ENCODE data around the gene NFIC.
A peak's percentile ranks its signal among the peaks of the same experiment; 100 is the strongest.

The NFIC gene

GRCh38 chr19:3365836-3366752 lies at the start of gene NFIC:
Gene NFIC, plus strand, starts transcription at chr19:3366583. Its CDS starts 54 bp downstream, at chr19:3366637.
- H3K27ac Mint-ChIP-seq, result peak within 1 kb of the TSS; percentile 78
- H3K4me3 Mint-ChIP-seq, result peak within 1 kb of the TSS; percentile 73
- no peaks in the 10 kb centered on the region for H3K27me3 Mint-ChIP-seq
- peaks cover 24% of the 10 kb centered on the region for H3K36me3 Mint-ChIP-seq (ENCODE audit: low read depth)
- H3K4me1 Mint-ChIP-seq (ENCODE audit: low read depth), result peaks cover 79% of the 10 kb centered on the region
- no peaks in the 10 kb centered on the region for H3K9me3 Mint-ChIP-seq
- intact Hi-C loops (cut with micrococcal nuclease), result loop anchor here (5.0 kb wide), 1 partner anchor 66 kb away; no protein-coding TSS in a partner anchor

GRCh38 chr19:3316659-3317207 lies 49.6 kb upstream of the NFIC start:
- Mint-ChIP-seq H3K36me3 (ENCODE audit: low read depth) (no peaks in the 10 kb centered on the region), H3K27me3 (peaks cover 25% of the 10 kb centered on the region), H3K9me3 (no peaks in the 10 kb centered on the region), H3K4me3 (no peak overlapping the region), H3K4me1 (ENCODE audit: low read depth) (no peaks in the 10 kb centered on the region), H3K27ac (no peak overlapping the region)
- intact Hi-C loops (cut with micrococcal nuclease), result no loop called here

- no peaks in the 10 kb centered on the region for H3K4me1 Mint-ChIP-seq (ENCODE audit: low read depth)
- H3K27me3 Mint-ChIP-seq, result peaks cover 26% of the 10 kb centered on the region
- H3K36me3 Mint-ChIP-seq (ENCODE audit: low read depth), result no peaks in the 10 kb centered on the region
- no peaks in the 10 kb centered on the region for H3K9me3 Mint-ChIP-seq
- intact Hi-C loops (cut with micrococcal nuclease), result no loop called here
- no peak overlapping the region for H3K4me3 Mint-ChIP-seq
- no peak overlapping the region for H3K27ac Mint-ChIP-seq
Measured at GRCh38 chr19:3319643-3320353, 46.6 kb upstream of the NFIC start.

GRCh38 chr19:3320354-3320670 lies 46.1 kb upstream of the NFIC start:
- intact Hi-C loops (cut with micrococcal nuclease), result no loop called here
- H3K4me1 Mint-ChIP-seq (ENCODE audit: low read depth), result no peaks in the 10 kb centered on the region

GRCh38 chr19:3320853-3321252 lies 45.5 kb upstream of the NFIC start:
- Mint-ChIP-seq H3K36me3 (ENCODE audit: low read depth) (no peaks in the 10 kb centered on the region), H3K4me1 (ENCODE audit: low read depth) (no peaks in the 10 kb centered on the region), H3K4me3 (no peak overlapping the region), H3K27me3 (peaks cover 24% of the 10 kb centered on the region), H3K27ac (no peak overlapping the region), H3K9me3 (no peaks in the 10 kb centered on the region)
- intact Hi-C loops (cut with micrococcal nuclease), result no loop called here

More at GRCh38 chr19:3320354-3320670, 46.1 kb upstream of the NFIC start:
- Mint-ChIP-seq H3K9me3 (no peaks in the 10 kb centered on the region), H3K27ac (no peak overlapping the region), H3K36me3 (ENCODE audit: low read depth) (no peaks in the 10 kb centered on the region), H3K27me3 (peaks cover 24% of the 10 kb centered on the region), H3K4me3 (no peak overlapping the region)

GRCh38 chr19:3321696-3322095 lies 44.7 kb upstream of the NFIC start:
- peaks cover 22% of the 10 kb centered on the region for H3K27me3 Mint-ChIP-seq
- H3K4me1 Mint-ChIP-seq (ENCODE audit: low read depth), result no peaks in the 10 kb centered on the region
- no peak overlapping the region for H3K27ac Mint-ChIP-seq
- H3K4me3 Mint-ChIP-seq, result no peak overlapping the region
- H3K36me3 Mint-ChIP-seq (ENCODE audit: low read depth), result no peaks in the 10 kb centered on the region
- no peaks in the 10 kb centered on the region for H3K9me3 Mint-ChIP-seq
- intact Hi-C loops (cut with micrococcal nuclease), result no loop called here

- Mint-ChIP-seq H3K4me1 (ENCODE audit: low read depth) (no peaks in the 10 kb centered on the region), H3K36me3 (ENCODE audit: low read depth) (no peaks in the 10 kb centered on the region), H3K27me3 (peaks cover 22% of the 10 kb centered on the region), H3K9me3 (no peaks in the 10 kb centered on the region), H3K27ac (no peak overlapping the region), H3K4me3 (no peak overlapping the region)
- intact Hi-C loops (cut with micrococcal nuclease), result no loop called here
Measured at GRCh38 chr19:3322199-3322978, 44.0 kb upstream of the NFIC start.

- intact Hi-C loops (cut with micrococcal nuclease), result no loop called here
- Mint-ChIP-seq H3K9me3 (no peaks in the 10 kb centered on the region), H3K4me1 (ENCODE audit: low read depth) (no peaks in the 10 kb centered on the region), H3K27me3 (peaks cover 22% of the 10 kb centered on the region), H3K36me3 (ENCODE audit: low read depth) (no peaks in the 10 kb centered on the region), H3K4me3 (no peak overlapping the region), H3K27ac (no peak overlapping the region)
Measured at GRCh38 chr19:3323026-3323425, 43.4 kb upstream of the NFIC start.

GRCh38 chr19:3323658-3324057 lies 42.7 kb upstream of the NFIC start:
- Mint-ChIP-seq H3K27ac (no peak overlapping the region), H3K9me3 (no peaks in the 10 kb centered on the region)

GRCh38 chr19:3324405-3324856 lies 42.0 kb upstream of the NFIC start:
- no peak overlapping the region for H3K27ac Mint-ChIP-seq

More at GRCh38 chr19:3323658-3324057, 42.7 kb upstream of the NFIC start:
- Mint-ChIP-seq H3K36me3 (ENCODE audit: low read depth) (no peaks in the 10 kb centered on the region), H3K27me3 (peaks cover 22% of the 10 kb centered on the region), H3K4me1 (ENCODE audit: low read depth) (no peaks in the 10 kb centered on the region), H3K4me3 (no peak overlapping the region)
- intact Hi-C loops (cut with micrococcal nuclease), result no loop called here

GRCh38 chr19:3325451-3325850 lies 40.9 kb upstream of the NFIC start:
- no peak overlapping the region for H3K4me3 Mint-ChIP-seq
- no peaks in the 10 kb centered on the region for H3K36me3 Mint-ChIP-seq (ENCODE audit: low read depth)
- H3K27me3 Mint-ChIP-seq, result peaks cover 18% of the 10 kb centered on the region
- H3K27ac Mint-ChIP-seq, result no peak overlapping the region
- no peaks in the 10 kb centered on the region for H3K4me1 Mint-ChIP-seq (ENCODE audit: low read depth)
- intact Hi-C loops (cut with micrococcal nuclease), result no loop called here
- H3K9me3 Mint-ChIP-seq, result no peaks in the 10 kb centered on the region

More at GRCh38 chr19:3324405-3324856, 42.0 kb upstream of the NFIC start:
- Mint-ChIP-seq H3K27me3 (peaks cover 22% of the 10 kb centered on the region), H3K9me3 (no peaks in the 10 kb centered on the region), H3K36me3 (ENCODE audit: low read depth) (no peaks in the 10 kb centered on the region), H3K4me1 (ENCODE audit: low read depth) (no peaks in the 10 kb centered on the region), H3K4me3 (no peak overlapping the region)
- intact Hi-C loops (cut with micrococcal nuclease), result no loop called here

GRCh38 chr19:3328743-3329142 lies 37.6 kb upstream of the NFIC start:
- Mint-ChIP-seq H3K36me3 (ENCODE audit: low read depth) (no peaks in the 10 kb centered on the region), H3K9me3 (peaks cover 9% of the 10 kb centered on the region), H3K27ac (no peak overlapping the region), H3K4me3 (no peak overlapping the region), H3K4me1 (ENCODE audit: low read depth) (no peaks in the 10 kb centered on the region), H3K27me3 (peaks cover 4% of the 10 kb centered on the region)
- intact Hi-C loops (cut with micrococcal nuclease), result no loop called here

- Mint-ChIP-seq H3K4me1 (ENCODE audit: low read depth) (no peaks in the 10 kb centered on the region), H3K4me3 (no peak overlapping the region), H3K36me3 (ENCODE audit: low read depth) (no peaks in the 10 kb centered on the region), H3K9me3 (peaks cover 9% of the 10 kb centered on the region), H3K27ac (no peak overlapping the region), H3K27me3 (peaks cover 3% of the 10 kb centered on the region)
- intact Hi-C loops (cut with micrococcal nuclease), result no loop called here
Measured at GRCh38 chr19:3330047-3330446, 36.3 kb upstream of the NFIC start.

All from dendritic cell treated with granulocyte-macrophage colony-stimulating factor and Interleukin-4, amounts not matched to agents 40 ng/mL and 50 ng/mL, for 4 days (primary cell).